ENCODE data around the gene COL25A1. TPM values are rescaled to one million over a fixed set of nuclear protein-coding genes. Genes with fewer than 3 reads are reported as not detected.

Gene COL25A1
- total RNA-seq, 1 experiment from 2014 or later, result 0.42 TPM

- H3K27ac ChIP-seq, result no peak overlapping the region
- H3K27me3 ChIP-seq (replicated peaks), result no peaks in the 10 kb centered on the region
- H3K9me3 ChIP-seq (replicated peaks), result no peaks in the 10 kb centered on the region
- no peak overlapping the region for H3K4me3 ChIP-seq
- no peak for DNase-seq (ENCODE audit: low read depth in 1 of 2, low spot score in 2 of 2)
- no peaks in the 10 kb centered on the region for H3K36me3 ChIP-seq
- H3K4me1 ChIP-seq (replicated peaks), result peaks cover 4% of the 10 kb centered on the region
Observed at GRCh38 chr4:109052821-109053220, 249.6 kb downstream of the COL25A1 start.

- Histone ChIP-seq H3K27ac (no peak overlapping the region), H3K9me3 (replicated peaks) (no peaks in the 10 kb centered on the region), H3K36me3 (no peaks in the 10 kb centered on the region), H3K4me1 (replicated peaks) (peaks cover 8% of the 10 kb centered on the region), H3K27me3 (replicated peaks) (no peaks in the 10 kb centered on the region), H3K4me3 (no peak overlapping the region)
- no peak for DNase-seq (ENCODE audit: low read depth in 1 of 2, low spot score in 2 of 2)
Observed at GRCh38 chr4:109051054-109051453, 251.4 kb downstream of the COL25A1 start.

- no peak overlapping the region for H3K4me3 ChIP-seq
- no peak for DNase-seq (ENCODE audit: low read depth in 1 of 2, low spot score in 2 of 2)
- no peak overlapping the region for H3K27ac ChIP-seq
- no peaks in the 10 kb centered on the region for H3K9me3 ChIP-seq (replicated peaks)
- H3K27me3 ChIP-seq (replicated peaks), result no peaks in the 10 kb centered on the region
- H3K36me3 ChIP-seq, result no peaks in the 10 kb centered on the region
- H3K4me1 ChIP-seq (replicated peaks), result 0 out of 2 replicates have a peak, but pooled peaks cover 3% of the 10 kb centered on the region
Observed at GRCh38 chr4:109049926-109050325, 252.5 kb downstream of the COL25A1 start.

- Histone ChIP-seq H3K27ac (no peak overlapping the region), H3K4me3 (no peak overlapping the region), H3K36me3 (no peaks in the 10 kb centered on the region), H3K27me3 (replicated peaks) (no peaks in the 10 kb centered on the region), H3K4me1 (replicated peaks) (peaks cover 5% of the 10 kb centered on the region), H3K9me3 (replicated peaks) (no peaks in the 10 kb centered on the region)
- no peak for DNase-seq (ENCODE audit: low read depth in 1 of 2, low spot score in 2 of 2)
Observed at GRCh38 chr4:109046471-109047201, 255.8 kb downstream of the COL25A1 start.

- peaks cover 21% of the 10 kb centered on the region for H3K4me1 ChIP-seq (replicated peaks)
- H3K27ac ChIP-seq, result no peak overlapping the region
- no peaks in the 10 kb centered on the region for H3K9me3 ChIP-seq (replicated peaks)
- no peaks in the 10 kb centered on the region for H3K36me3 ChIP-seq
- H3K4me3 ChIP-seq, result no peak overlapping the region
- H3K27me3 ChIP-seq (replicated peaks), result no peaks in the 10 kb centered on the region
- no peak for DNase-seq (ENCODE audit: low read depth in 1 of 2, low spot score in 2 of 2)
Observed at GRCh38 chr4:109044431-109044830, 258.0 kb downstream of the COL25A1 start.

- H3K4me1 ChIP-seq (replicated peaks), result peaks cover 21% of the 10 kb centered on the region
- no peaks in the 10 kb centered on the region for H3K36me3 ChIP-seq
- DNase-seq (ENCODE audit: low read depth in 1 of 2, low spot score in 2 of 2), result no peak
Observed at GRCh38 chr4:109043286-109043685, 259.2 kb downstream of the COL25A1 start.

GRCh38 chr4:109041463-109042360, 260.7 kb downstream of the COL25A1 start:
- 0 out of 2 replicates have a peak overlapping the region, but pooled peaks have one; percentile 5 for H3K27ac ChIP-seq

More at GRCh38 chr4:109043286-109043685, 259.2 kb downstream of the COL25A1 start:
- Histone ChIP-seq H3K9me3 (replicated peaks) (no peaks in the 10 kb centered on the region), H3K27ac (no peak overlapping the region), H3K4me3 (no peak overlapping the region), H3K27me3 (replicated peaks) (no peaks in the 10 kb centered on the region)

GRCh38 chr4:109040441-109040840, 262.0 kb downstream of the COL25A1 start:
- DNase-seq (ENCODE audit: low read depth in 1 of 2, low spot score in 2 of 2), result no peak
- Histone ChIP-seq H3K4me1 (replicated peaks) (peaks cover 17% of the 10 kb centered on the region), H3K27me3 (replicated peaks) (no peaks in the 10 kb centered on the region), H3K9me3 (replicated peaks) (no peaks in the 10 kb centered on the region), H3K4me3 (no peak overlapping the region), H3K36me3 (no peaks in the 10 kb centered on the region), H3K27ac (no peak overlapping the region)

More at GRCh38 chr4:109041463-109042360, 260.7 kb downstream of the COL25A1 start:
- H3K9me3 ChIP-seq (replicated peaks), result no peaks in the 10 kb centered on the region
- no peaks in the 10 kb centered on the region for H3K27me3 ChIP-seq (replicated peaks)
- no peak overlapping the region for H3K4me3 ChIP-seq
- peaks cover 21% of the 10 kb centered on the region for H3K4me1 ChIP-seq (replicated peaks)
- H3K36me3 ChIP-seq, result no peaks in the 10 kb centered on the region
- DNase-seq (ENCODE audit: low read depth in 1 of 2, low spot score in 2 of 2), result no peak

GRCh38 chr4:109037026-109037425, 265.4 kb downstream of the COL25A1 start:
- H3K27me3 ChIP-seq (replicated peaks), result no peaks in the 10 kb centered on the region
- no peaks in the 10 kb centered on the region for H3K9me3 ChIP-seq (replicated peaks)
- peaks cover 17% of the 10 kb centered on the region for H3K4me1 ChIP-seq (replicated peaks)
- H3K36me3 ChIP-seq, result no peaks in the 10 kb centered on the region
- H3K4me3 ChIP-seq, result no peak overlapping the region
- H3K27ac ChIP-seq, result no peak overlapping the region
- no peak for DNase-seq (ENCODE audit: low read depth in 1 of 2, low spot score in 2 of 2)

GRCh38 chr4:109033993-109034392, 268.5 kb downstream of the COL25A1 start:
- no peaks in the 10 kb centered on the region for H3K36me3 ChIP-seq
- H3K4me3 ChIP-seq, result no peak overlapping the region
- H3K27me3 ChIP-seq (replicated peaks), result no peaks in the 10 kb centered on the region
- H3K9me3 ChIP-seq (replicated peaks), result no peaks in the 10 kb centered on the region
- no peaks in the 10 kb centered on the region for H3K4me1 ChIP-seq (replicated peaks)
- no peak for DNase-seq (ENCODE audit: low read depth in 1 of 2, low spot score in 2 of 2)
- no peak overlapping the region for H3K27ac ChIP-seq

GRCh38 chr4:109032671-109033070, 269.8 kb downstream of the COL25A1 start:
- no peaks in the 10 kb centered on the region for H3K9me3 ChIP-seq (replicated peaks)
- H3K4me3 ChIP-seq, result no peak overlapping the region
- no peaks in the 10 kb centered on the region for H3K36me3 ChIP-seq
- no peaks in the 10 kb centered on the region for H3K27me3 ChIP-seq (replicated peaks)
- DNase-seq (ENCODE audit: low read depth in 1 of 2, low spot score in 2 of 2), result no peak
- H3K27ac ChIP-seq, result no peak overlapping the region
- H3K4me1 ChIP-seq (replicated peaks), result peaks cover 2% of the 10 kb centered on the region

GRCh38 chr4:109029987-109030386, 272.5 kb downstream of the COL25A1 start:
- DNase-seq (ENCODE audit: low read depth in 1 of 2, low spot score in 2 of 2), result no peak
- Histone ChIP-seq H3K4me1 (replicated peaks) (peaks cover 28% of the 10 kb centered on the region), H3K36me3 (no peaks in the 10 kb centered on the region), H3K9me3 (replicated peaks) (no peaks in the 10 kb centered on the region), H3K27me3 (replicated peaks) (no peaks in the 10 kb centered on the region), H3K4me3 (no peak overlapping the region), H3K27ac (no peak overlapping the region)

- DNase-seq (ENCODE audit: low read depth in 1 of 2, low spot score in 2 of 2), result no peak
- peak overlapping the region; percentile 88 for H3K27ac ChIP-seq
- H3K4me3 ChIP-seq, result no peak overlapping the region
- no peaks in the 10 kb centered on the region for H3K9me3 ChIP-seq (replicated peaks)
- H3K27me3 ChIP-seq (replicated peaks), result no peaks in the 10 kb centered on the region
- H3K4me1 ChIP-seq (replicated peaks), result peaks cover 28% of the 10 kb centered on the region
- H3K36me3 ChIP-seq, result no peaks in the 10 kb centered on the region
Observed at GRCh38 chr4:109027016-109027500, 275.4 kb downstream of the COL25A1 start.

GRCh38 chr4:109026588-109026987, 275.9 kb downstream of the COL25A1 start:
- H3K36me3 ChIP-seq, result no peaks in the 10 kb centered on the region
- H3K4me3 ChIP-seq, result no peak overlapping the region
- H3K9me3 ChIP-seq (replicated peaks), result no peaks in the 10 kb centered on the region
- H3K4me1 ChIP-seq (replicated peaks), result peaks cover 28% of the 10 kb centered on the region
- peak overlapping the region; percentile 88 for H3K27ac ChIP-seq
- DNase-seq (ENCODE audit: low read depth in 1 of 2, low spot score in 2 of 2), result peak in 1 of 2 experiments; percentile 77
- no peaks in the 10 kb centered on the region for H3K27me3 ChIP-seq (replicated peaks)
